GM18951 (cell line): ENCODE results near the gene TAS2R41.
"Not testable (repeated sequence)": the region's sequence is repeated elsewhere in the genome, so short reads cannot be mapped to it uniquely, and the experiment has no call there.

Experiments used
- POLR2A ChIP-seq: IDR thresholded peaks from 4 replicates; pipeline ENCODE4 v1.6.1; 2011; ENCODE audit warnings: mild to moderate bottlenecking; ENCODE audit not compliant: insufficient read length, insufficient read depth; ENCODE audit errors: extremely low read depth
- in situ Hi-C: fragments of 300-500 bp; cut with MboI; formaldehyde crosslinking; loops from one replicate; pipeline ENCODE4 v1.12.0; 2022; ENCODE audit warnings: low sequenced_read_pairs, mixed read lengths, inconsistent platforms; ENCODE audit not compliant: unreplicated experiment

The TAS2R41 gene

DNA sequence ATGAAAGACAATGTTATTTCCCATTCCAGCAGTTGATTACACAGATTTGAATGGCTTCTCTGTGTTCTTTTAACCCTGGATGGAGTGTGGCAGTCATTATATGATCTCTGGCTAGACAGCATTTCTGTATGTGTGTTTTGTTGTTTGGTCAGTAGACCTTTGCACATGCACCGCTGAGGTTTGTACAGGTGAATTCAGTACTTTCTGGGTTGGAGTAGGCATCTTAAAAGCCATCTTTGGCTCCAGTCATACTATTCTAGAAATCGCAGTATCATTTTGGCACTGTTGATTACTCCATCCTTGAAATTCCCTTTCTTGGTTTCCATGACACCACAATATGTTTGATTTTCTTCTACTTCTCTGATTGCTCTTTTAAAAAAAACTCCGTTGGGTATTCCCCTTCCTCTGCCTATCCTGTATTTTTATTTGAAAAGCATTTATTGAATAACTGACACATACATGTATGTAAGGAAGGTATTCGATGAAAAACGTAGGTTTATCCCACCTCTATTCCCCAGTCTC, 29.9 kb downstream of the TAS2R41 start:
- no peak for TF ChIP-seq POLR2A
- in situ Hi-C loops: no loop called here

DNA sequence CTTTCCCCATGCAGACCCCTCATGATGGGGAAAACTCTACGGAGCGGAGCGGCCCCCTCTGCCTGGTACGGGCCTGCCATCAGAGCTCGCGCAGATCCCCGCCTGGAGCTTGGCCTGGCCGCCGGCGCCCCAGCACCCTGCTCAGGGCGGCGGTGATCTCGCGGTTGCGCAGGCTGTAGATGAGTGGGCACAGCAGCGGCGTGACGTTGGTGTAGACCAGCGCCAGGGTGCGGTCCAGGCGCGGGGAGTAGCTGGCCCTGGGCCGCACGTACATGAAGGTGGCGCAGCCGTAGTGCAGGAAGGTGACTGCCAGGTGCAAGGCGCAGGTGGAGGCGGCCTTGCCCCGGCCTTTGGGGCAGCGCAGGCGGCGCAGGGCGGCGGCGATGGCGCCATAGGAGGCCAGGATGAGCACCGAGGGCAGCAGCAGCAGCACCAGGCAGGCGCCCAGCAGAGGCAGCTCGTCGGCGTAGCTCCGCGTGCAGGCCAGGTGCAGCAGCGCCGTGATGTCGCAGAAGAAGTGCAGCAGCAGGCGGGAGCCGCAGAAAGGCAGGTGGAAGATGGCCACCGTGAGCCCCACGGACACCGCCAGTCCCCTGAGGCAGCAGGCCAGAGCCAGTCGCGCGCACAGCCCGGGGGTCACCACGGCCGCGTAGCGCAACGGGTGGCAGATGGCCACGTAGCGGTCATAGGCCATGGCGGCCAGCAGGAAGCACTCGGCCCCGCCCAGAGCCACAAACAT, 33.4 kb downstream of the TAS2R41 start:
- in situ Hi-C loops: no loop called here
- TF ChIP-seq POLR2A: no peak

GRCh38 chr7:143511593-143512047, 33.9 kb downstream of the TAS2R41 start:
- in situ Hi-C loops: no loop called here
- no peak for TF ChIP-seq POLR2A

GRCh38 chr7:143512488-143513340, 35.0 kb downstream of the TAS2R41 start:
- in situ Hi-C loops: no loop called here
- TF ChIP-seq POLR2A: no peak

DNA sequence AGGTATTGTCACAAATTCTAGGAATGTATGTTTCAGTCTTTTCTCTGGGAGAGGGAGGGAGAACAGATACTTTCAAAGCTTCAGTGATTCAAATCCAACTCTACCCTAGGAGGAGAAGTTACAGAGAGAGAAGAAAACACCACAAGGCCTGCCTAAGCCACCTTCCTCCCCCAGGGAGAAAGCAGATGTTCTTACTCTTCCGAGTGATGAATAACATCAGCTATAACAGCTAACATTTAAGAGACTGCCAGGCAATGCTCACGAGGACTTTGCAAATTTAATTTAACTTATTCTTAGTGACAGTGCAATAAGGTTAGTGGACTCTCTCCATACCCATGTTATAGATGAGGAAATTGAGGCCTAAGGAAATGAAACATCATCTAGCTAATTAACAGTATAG, 36.8 kb downstream of the TAS2R41 start:
- in situ Hi-C loops: no loop called here
- TF ChIP-seq POLR2A: no peak

GRCh38 chr7:143514995-143515735, 37.5 kb downstream of the TAS2R41 start:
- TF ChIP-seq POLR2A: no peak
- in situ Hi-C loops: no loop called here

- in situ Hi-C loops: no loop called here
- TF ChIP-seq POLR2A: no peak
Measured at GRCh38 chr7:143516981-143517380, 39.3 kb downstream of the TAS2R41 start.

DNA sequence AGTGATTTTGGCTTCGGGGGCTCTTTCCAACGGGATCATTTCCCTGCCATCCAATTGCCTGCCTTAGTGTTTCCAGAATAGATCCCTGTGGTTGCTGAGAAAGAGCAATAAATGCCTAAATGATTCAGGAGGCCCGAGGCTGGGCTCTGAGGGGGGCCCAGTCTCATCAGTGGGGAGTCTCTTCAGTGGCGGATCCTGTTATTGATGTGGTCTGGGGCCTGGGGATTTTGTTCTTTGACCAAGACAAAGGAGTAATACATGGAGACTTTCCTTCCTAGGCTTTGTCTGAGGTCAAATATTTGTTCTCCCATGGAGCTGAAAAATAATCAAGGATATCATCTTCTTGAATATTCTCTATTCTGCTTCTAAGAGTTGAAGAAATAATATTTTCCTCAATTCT, 40.8 kb downstream of the TAS2R41 start:
- in situ Hi-C loops: no loop called here
- TF ChIP-seq POLR2A: no peak

DNA sequence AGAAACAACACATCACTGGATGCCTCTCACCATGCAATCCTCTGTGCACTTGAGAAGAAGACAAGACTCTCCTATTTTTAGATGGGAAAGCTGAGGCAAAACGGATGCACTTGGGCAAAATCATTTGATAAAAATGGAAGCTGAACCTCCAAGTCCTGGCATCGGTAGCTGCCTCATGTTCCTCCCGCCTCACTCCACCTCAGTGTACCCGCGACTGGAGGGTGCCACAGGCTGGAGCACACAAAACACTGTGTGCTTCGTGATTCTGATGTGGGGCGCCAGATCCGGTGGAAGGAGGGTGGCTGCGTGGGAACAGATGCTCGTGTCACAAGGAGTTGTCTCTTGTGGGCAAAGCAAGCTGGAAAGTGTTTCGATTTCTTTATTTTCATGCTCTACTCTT, 41.3 kb downstream of the TAS2R41 start:
- TF ChIP-seq POLR2A: no peak
- in situ Hi-C loops: no loop called here

DNA sequence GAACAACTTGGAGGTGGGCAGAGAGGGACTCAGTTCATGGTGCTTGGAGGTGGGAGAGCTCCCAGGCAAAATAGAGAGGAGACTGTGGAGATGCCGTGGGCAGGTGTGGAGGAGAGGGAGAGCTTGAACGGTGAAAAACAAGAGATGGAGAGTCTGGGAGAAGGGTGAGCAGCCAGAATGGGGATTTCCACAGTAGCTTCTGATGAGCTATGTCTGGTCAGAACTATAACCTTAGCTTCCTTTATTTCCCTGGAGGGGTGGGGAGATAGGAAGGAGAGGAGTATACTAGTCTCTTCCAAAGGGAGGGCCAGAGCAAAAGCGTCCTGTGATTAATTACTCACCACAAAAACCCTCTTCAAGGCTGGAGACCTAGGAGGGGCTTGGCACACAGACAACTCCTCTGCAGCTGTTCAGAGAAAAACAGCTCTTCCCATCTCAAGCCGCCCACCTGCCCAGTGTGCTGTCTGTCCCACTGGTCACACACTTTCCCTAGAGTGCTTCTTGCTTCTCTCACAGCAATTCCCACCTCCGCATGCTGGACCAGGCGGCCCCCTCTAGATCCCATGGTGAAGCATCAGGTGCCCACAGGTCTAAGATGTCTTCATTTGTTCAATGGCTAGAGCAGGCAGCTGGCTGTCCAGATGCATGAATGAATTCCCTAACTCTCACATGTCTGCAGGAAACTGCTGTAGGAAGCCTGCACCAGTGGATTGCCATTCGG, 41.9 kb downstream of the TAS2R41 start:
- in situ Hi-C loops: no loop called here
- TF ChIP-seq POLR2A: no peak

- in situ Hi-C loops: not testable (repeated sequence)
Measured at GRCh38 chr7:143522309-143522916, 44.7 kb downstream of the TAS2R41 start.
